Measurements from ENCODE around the gene FABP7. TPM values are rescaled to one million over a fixed set of nuclear protein-coding genes. Genes with fewer than 3 reads are reported as not detected.

FABP7 gene
- total and polyA plus RNA-seq, 2 of the 13 experiments (the other 11 are each of a cell fraction or from before 2014, with no cell fraction given) = not detected

DNA sequence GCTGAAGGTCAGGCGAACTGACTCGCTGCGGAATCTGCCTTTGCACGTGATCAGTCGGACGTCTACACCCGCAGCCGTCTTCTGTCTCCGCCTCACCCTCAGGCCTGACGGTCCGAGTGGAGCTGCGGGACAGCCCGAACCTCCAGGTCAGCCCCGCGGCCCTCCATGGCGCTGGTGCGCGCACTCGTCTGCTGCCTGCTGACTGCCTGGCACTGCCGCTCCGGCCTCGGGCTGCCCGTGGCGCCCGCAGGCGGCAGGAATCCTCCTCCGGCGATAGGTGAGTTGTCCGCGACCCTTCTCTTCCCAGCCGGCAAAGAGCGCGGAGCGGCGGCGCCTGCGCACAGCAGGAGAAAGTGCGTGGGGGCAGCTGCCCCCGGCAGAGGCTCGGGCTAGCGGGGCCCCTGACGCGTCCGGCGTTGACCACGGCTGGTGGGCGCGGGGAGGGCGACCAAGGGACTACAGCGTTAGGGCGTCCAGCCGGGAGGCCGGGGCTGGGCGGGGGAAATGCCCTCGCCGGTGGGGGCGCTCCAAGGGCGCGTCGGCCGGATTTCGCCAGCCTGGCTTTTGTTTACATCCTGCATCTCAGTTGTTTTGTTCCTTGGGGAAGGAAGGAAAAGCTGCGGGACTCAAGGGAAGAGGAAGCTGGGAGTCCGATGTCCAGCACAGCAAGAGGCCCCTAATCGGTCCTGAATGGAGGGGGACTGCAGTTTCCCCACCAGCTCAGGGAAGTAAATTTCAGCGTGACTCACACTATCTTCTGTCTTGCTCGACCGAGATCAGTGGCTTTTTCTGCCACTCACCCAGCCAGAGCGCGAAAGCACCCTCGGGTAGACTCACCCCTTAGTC lies 9.9 kb downstream of the FABP7 start, which contains the start of gene SMPDL3A (continued):
- TF ChIP-seq, protein P1, sequence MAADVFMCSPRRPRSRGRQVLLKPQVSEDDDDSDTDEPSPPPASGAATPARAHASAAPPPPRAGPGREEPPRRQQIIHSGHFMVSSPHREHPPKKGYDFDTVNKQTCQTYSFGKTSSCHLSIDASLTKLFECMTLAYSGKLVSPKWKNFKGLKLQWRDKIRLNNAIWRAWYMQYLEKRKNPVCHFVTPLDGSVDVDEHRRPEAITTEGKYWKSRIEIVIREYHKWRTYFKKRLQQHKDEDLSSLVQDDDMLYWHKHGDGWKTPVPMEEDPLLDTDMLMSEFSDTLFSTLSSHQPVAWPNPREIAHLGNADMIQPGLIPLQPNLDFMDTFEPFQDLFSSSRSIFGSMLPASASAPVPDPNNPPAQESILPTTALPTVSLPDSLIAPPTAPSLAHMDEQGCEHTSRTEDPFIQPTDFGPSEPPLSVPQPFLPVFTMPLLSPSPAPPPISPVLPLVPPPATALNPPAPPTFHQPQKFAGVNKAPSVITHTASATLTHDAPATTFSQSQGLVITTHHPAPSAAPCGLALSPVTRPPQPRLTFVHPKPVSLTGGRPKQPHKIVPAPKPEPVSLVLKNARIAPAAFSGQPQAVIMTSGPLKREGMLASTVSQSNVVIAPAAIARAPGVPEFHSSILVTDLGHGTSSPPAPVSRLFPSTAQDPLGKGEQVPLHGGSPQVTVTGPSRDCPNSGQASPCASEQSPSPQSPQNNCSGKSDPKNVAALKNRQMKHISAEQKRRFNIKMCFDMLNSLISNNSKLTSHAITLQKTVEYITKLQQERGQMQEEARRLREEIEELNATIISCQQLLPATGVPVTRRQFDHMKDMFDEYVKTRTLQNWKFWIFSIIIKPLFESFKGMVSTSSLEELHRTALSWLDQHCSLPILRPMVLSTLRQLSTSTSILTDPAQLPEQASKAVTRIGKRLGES (CRISPR knock-in tag; IDR thresholded peaks at IDR 0.05; ENCODE audit: borderline replicate concordance) = 0 out of 2 replicates have a peak, but pooled peaks have one; percentile 59
- TF ChIP-seq KLF12 (CRISPR knock-in tag; IDR thresholded peaks at IDR 0.05; ENCODE audit: borderline replicate concordance) (peak; percentile 89), ZNF878 (CRISPR knock-in tag; IDR thresholded peaks at IDR 0.05) (peak; percentile 99), ATF7 (IDR thresholded peaks at IDR 0.05) (no peak), ATF7 (CRISPR knock-in tag; IDR thresholded peaks at IDR 0.05) (no peak), ZNF510 (CRISPR knock-in tag; IDR thresholded peaks at IDR 0.05; ENCODE audit: low read depth) (peak; percentile 83; the same call in 1 of the 2 replicates), AGO1 (IDR thresholded peaks at IDR 0.05; ENCODE audit: low read depth, low read length, poor library complexity, severe bottlenecking) (peak; percentile 50), GATAD2A (CRISPR knock-in tag; IDR thresholded peaks at IDR 0.05) (peak; percentile 78), ZNF652 (CRISPR knock-in tag; IDR thresholded peaks at IDR 0.05; ENCODE audit: borderline replicate concordance, low read depth) (peak; percentile 52; the same call in 1 of the 2 replicates), FLYWCH1 (CRISPR knock-in tag; IDR thresholded peaks at IDR 0.05) (no peak), XRCC5 (optimal IDR thresholded peaks at IDR 0.05; ENCODE audit: low read length) (peak; percentile 89), DMAP1 (CRISPR knock-in tag; IDR thresholded peaks at IDR 0.05) (peak; percentile 84)
- TF ChIP-seq, protein P2, sequence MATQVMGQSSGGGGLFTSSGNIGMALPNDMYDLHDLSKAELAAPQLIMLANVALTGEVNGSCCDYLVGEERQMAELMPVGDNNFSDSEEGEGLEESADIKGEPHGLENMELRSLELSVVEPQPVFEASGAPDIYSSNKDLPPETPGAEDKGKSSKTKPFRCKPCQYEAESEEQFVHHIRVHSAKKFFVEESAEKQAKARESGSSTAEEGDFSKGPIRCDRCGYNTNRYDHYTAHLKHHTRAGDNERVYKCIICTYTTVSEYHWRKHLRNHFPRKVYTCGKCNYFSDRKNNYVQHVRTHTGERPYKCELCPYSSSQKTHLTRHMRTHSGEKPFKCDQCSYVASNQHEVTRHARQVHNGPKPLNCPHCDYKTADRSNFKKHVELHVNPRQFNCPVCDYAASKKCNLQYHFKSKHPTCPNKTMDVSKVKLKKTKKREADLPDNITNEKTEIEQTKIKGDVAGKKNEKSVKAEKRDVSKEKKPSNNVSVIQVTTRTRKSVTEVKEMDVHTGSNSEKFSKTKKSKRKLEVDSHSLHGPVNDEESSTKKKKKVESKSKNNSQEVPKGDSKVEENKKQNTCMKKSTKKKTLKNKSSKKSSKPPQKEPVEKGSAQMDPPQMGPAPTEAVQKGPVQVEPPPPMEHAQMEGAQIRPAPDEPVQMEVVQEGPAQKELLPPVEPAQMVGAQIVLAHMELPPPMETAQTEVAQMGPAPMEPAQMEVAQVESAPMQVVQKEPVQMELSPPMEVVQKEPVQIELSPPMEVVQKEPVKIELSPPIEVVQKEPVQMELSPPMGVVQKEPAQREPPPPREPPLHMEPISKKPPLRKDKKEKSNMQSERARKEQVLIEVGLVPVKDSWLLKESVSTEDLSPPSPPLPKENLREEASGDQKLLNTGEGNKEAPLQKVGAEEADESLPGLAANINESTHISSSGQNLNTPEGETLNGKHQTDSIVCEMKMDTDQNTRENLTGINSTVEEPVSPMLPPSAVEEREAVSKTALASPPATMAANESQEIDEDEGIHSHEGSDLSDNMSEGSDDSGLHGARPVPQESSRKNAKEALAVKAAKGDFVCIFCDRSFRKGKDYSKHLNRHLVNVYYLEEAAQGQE (IDR thresholded peaks at IDR 0.05; ENCODE audit: borderline replicate concordance in 1 of 2, low read depth in 1 of 2, low read length in 2 of 2) = peak in 1 of 2 experiments; percentile 40; a peak in 1 of 4 replicates
- TF ChIP-seq, protein P3, sequence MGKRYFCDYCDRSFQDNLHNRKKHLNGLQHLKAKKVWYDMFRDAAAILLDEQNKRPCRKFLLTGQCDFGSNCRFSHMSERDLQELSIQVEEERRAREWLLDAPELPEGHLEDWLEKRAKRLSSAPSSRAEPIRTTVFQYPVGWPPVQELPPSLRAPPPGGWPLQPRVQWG (CRISPR knock-in tag; IDR thresholded peaks at IDR 0.05; ENCODE audit: borderline replicate concordance, low read depth) = 0 out of 2 replicates have a peak, but pooled peaks have one; percentile 62
- TF ChIP-seq, protein P4, sequence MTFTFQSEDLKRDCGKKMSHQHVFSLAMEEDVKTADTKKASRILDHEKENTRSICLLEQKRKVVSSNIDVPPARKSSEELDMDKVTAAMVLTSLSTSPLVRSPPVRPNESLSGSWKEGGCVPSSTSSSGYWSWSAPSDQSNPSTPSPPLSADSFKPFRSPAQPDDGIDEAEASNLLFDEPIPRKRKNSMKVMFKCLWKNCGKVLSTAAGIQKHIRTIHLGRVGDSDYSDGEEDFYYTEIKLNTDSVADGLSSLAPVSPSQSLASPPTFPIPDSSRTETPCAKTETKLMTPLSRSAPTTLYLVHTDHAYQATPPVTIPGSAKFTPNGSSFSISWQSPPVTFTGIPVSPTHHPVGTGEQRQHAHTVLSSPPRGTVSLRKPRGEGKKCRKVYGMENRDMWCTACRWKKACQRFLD (CRISPR knock-in tag; IDR thresholded peaks at IDR 0.05; ENCODE audit: borderline replicate concordance) = no peak
- TF ChIP-seq, protein P5, sequence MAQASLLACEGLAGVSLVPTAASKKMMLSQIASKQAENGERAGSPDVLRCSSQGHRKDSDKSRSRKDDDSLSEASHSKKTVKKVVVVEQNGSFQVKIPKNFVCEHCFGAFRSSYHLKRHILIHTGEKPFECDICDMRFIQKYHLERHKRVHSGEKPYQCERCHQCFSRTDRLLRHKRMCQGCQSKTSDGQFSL (CRISPR knock-in tag; IDR thresholded peaks at IDR 0.05) = 0 out of 2 replicates have a peak, but pooled peaks have one; percentile 40
- TF ChIP-seq, protein P6, sequence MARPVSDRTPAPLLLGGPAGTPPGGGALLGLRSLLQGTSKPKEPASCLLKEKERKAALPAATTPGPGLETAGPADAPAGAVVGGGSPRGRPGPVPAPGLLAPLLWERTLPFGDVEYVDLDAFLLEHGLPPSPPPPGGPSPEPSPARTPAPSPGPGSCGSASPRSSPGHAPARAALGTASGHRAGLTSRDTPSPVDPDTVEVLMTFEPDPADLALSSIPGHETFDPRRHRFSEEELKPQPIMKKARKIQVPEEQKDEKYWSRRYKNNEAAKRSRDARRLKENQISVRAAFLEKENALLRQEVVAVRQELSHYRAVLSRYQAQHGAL (CRISPR knock-in tag; IDR thresholded peaks at IDR 0.05; ENCODE audit: not compliant biosample characterization) = peak; percentile 47
- TF ChIP-seq, protein P7, sequence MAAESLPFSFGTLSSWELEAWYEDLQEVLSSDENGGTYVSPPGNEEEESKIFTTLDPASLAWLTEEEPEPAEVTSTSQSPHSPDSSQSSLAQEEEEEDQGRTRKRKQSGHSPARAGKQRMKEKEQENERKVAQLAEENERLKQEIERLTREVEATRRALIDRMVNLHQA (CRISPR knock-in tag; IDR thresholded peaks at IDR 0.05) = peak; percentile 29; the same call in 1 of the 2 replicates
